Fibroblast of mammary gland (primary cell): Measurements from ENCODE around the gene USP24.

ENCODE experiments used
- DNase-seq: peaks from one replicate; pipeline ENCODE4 v3.0.0-alpha.2; 2010; ENCODE audit warnings: low read depth
- H3K4me3 ChIP-seq: 2 replicates; pipeline ENCODE4 v1.5.1; 2011; ENCODE audit warnings: low read depth, mild to moderate bottlenecking, low read length, moderate library complexity; ENCODE audit not compliant: control insufficient read depth
- TF ChIP-seq, protein P1 (sequence below): conservative IDR thresholded peaks from 2 replicates; pipeline ENCODE4 v1.5.1; 2011; ENCODE audit warnings: low read depth, low read length, inconsistent platforms; ENCODE audit not compliant: control insufficient read depth, insufficient read depth

USP24 gene

GRCh38 chr1:55095095-55095494 is 120.1 kb downstream of the USP24 start:
- TF ChIP-seq, protein P1, sequence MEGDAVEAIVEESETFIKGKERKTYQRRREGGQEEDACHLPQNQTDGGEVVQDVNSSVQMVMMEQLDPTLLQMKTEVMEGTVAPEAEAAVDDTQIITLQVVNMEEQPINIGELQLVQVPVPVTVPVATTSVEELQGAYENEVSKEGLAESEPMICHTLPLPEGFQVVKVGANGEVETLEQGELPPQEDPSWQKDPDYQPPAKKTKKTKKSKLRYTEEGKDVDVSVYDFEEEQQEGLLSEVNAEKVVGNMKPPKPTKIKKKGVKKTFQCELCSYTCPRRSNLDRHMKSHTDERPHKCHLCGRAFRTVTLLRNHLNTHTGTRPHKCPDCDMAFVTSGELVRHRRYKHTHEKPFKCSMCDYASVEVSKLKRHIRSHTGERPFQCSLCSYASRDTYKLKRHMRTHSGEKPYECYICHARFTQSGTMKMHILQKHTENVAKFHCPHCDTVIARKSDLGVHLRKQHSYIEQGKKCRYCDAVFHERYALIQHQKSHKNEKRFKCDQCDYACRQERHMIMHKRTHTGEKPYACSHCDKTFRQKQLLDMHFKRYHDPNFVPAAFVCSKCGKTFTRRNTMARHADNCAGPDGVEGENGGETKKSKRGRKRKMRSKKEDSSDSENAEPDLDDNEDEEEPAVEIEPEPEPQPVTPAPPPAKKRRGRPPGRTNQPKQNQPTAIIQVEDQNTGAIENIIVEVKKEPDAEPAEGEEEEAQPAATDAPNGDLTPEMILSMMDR = no peak
- DNase-seq = no peak
- no peak overlapping the region for H3K4me3 ChIP-seq

DNA sequence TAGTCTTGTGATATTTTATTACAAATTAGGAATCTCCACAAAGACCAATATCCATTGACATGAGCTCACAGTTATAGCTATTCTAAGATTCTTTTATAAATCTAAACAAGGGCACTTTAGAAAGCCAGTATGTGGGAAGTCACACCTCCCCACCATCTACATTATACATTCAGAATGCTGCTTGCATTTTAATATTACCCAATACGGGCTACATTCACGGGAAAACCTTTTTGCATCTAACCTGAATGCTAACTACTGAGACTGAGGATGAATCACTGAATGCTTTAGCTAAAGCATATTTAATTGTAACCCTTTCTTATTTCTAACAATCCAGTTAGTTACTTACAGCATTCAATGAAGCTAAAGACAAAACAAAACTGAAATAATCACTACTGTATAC is 122.7 kb downstream of the USP24 start:
- no peak for DNase-seq
- TF ChIP-seq, protein P1 = no peak
- no peak overlapping the region for H3K4me3 ChIP-seq

- no peak for DNase-seq
- TF ChIP-seq, protein P1 = no peak
- H3K4me3 ChIP-seq = no peak overlapping the region
Observed at GRCh38 chr1:55089683-55090082, 125.5 kb downstream of the USP24 start.

GRCh38 chr1:55088413-55088812 is 126.8 kb downstream of the USP24 start:
- no peak overlapping the region for H3K4me3 ChIP-seq
- DNase-seq = no peak
- TF ChIP-seq, protein P1 = no peak

DNA sequence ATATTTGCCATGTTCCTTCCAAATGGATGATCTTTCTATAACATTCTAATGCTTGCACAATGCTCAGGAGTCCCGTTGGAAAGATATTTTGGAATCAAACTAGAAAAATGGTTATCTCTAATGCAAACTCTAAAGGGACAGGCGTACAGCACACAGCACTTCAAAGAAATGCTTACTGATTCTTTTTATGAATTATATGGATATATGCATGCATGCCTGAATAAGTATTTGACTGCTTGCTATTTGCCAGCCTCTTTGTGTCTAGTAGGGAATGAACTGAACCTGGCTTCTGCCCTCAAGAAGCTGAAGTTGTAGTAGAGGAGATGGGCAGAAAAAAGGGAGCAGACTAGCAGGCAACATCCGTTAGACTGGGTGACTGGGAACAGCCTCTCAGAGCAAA is 127.7 kb downstream of the USP24 start:
- DNase-seq = no peak
- no peak overlapping the region for H3K4me3 ChIP-seq
- TF ChIP-seq, protein P1 = no peak

- TF ChIP-seq, protein P1 = no peak
- no peak overlapping the region for H3K4me3 ChIP-seq
- DNase-seq = no peak
Observed at GRCh38 chr1:55084257-55084656, 130.9 kb downstream of the USP24 start.

- H3K4me3 ChIP-seq = no peak overlapping the region
- DNase-seq = peak; percentile 19
- TF ChIP-seq, protein P1 = no peak
Observed at GRCh38 chr1:55081905-55082296, 133.3 kb downstream of the USP24 start.
